ENCODE measurements around the gene HTR2B.
"Not testable (repeated sequence)": the region's sequence is repeated elsewhere in the genome, so short reads cannot be mapped to it uniquely, and the experiment has no call there.

Gene HTR2B

DNA sequence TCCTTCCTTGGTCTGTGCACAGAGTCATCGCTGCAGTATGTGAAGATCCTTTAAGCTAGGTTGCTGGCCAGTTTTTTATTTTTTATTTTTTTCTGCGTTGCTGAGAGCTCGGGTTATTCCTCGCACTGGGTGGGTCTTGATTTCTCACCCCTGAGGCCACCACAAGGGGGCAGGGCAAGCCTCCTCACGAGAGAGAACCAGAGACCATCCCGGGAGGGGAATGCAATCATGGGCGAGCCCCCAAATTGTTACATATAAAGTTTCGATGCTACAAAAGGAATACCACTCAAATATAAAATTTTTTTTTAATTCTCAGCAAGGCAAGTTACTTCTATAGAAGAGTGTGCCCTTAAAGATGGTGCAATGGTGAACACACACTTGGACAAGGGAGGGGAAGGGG is 24.9 kb downstream of the HTR2B start:
- H3K4me3 ChIP-seq (ENCODE audit: low read depth, low read length) = no peak overlapping the region

DNA sequence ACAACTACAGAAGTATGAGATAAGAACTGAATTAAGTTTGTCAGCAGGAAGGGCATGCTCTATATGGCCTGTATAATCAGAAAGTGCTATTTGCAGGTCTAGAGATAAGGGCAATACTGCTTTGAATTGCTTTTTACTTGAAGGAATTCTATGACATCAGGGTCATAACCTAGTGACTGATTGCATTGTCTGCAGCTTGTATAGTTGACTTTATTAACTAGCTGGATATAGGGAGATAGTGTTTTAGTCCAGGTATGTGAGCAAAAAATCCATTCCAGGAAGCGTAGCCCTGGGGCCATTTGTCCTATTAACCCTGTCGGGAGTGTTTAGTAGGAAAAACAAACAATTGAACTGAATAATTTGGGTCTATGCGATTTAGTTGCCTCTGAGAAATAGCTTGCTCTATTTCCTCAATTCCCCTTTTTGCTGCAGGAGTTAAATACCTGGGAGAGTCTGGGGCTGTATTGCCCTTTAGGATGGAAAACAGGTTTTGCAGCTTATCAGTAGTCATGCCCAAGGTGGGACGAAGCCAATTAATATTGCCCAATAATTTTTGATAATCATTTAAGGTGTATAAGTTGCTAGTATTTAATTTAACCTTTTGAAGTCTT is 30.0 kb downstream of the HTR2B start:
- H3K4me3 ChIP-seq (ENCODE audit: low read depth, low read length) = no peak overlapping the region

DNA sequence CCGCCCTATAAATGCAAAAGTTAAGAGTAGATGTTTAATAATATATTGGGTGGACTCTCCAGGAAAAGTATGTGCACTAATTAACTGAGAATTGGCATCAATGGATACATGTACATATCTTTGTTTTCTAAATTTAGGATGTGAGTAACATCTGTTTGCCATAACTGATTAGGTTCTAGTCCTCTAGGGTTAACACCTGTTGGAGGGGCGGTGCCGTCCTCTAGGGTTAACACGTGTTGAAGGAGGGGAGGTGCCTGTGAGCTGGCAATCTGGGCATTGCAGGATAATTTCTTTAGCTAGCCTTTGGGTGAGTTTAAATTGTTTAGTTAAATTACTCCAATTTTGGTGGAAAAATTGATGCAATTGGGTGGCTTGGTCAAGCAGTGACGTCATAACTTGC is 30.9 kb downstream of the HTR2B start:
- H3K4me3 ChIP-seq (ENCODE audit: low read depth, low read length) = no peak overlapping the region

DNA sequence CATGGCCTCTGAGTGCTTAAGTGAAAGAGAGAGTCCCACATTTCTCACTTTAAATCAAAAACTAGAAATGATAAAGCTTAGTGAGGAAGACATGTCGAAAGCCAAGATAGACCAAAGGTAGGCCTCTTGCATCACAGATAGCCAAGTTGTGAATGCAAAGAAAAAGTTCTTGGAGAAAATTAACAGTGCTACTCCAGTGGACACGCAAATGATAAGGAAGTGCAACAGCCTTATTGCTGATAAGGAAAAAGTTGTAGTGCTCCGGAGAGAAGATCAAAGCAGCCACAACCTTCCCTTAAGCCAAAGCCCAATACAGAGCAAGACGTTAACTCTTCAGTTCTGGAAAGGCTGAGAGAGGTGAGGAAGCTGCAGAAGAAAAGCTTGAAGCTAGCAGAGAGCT is 36.1 kb downstream of the HTR2B start:
- no peak overlapping the region for H3K4me3 ChIP-seq (ENCODE audit: low read depth, low read length)

DNA sequence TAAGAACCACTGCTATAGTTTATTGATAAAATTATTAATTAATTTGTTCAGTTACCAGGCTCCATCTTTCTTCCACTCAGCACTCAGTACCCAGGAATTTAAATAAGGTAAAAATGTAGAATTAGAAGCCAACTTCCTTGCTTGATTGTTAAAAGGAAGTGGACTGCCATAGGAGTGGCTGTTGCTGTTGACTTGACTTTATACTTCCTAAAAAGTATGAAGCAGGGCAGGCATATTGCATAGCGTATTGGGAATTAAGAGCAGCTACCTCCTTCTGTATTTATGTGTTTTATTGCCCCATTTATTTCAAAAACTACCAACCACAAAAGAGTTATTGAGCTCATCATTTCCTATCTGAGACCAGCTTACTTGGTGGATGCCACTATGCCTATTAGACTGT is 40.3 kb downstream of the HTR2B start:
- H3K4me3 ChIP-seq (ENCODE audit: low read depth, low read length) = no peak overlapping the region

DNA sequence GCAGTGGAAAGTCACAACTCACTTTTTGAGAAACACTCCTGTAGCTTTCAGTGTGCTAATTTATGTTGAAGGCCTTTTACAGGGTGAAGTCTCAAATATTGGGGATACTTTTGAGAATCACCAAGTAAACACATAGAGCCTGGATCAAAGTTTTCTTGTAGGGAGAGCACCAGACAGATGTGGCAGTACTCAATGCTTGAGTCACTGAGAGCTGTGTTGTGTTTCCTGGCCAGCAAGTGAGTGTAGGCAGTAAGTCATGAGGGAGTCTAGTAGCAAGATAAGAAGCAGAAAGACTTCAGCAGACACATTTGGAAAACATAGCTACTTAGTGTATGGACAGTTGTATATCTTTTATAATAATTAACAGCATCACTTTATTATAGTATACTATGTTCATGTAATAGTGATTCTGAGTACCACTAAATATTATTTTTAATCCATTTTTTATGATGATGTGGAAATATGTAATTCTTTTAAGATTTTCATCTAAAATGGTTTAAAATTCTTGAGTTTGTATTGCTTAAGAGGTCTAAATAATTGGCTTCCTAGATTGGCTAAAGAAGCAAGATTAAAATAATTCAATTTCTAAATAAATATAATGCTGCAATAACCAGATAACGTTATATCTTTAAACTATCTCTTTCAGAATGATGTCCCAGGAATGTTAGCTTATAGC is 55.3 kb downstream of the HTR2B start:
- H3K4me3 ChIP-seq (ENCODE audit: low read depth, low read length) = no peak overlapping the region

DNA sequence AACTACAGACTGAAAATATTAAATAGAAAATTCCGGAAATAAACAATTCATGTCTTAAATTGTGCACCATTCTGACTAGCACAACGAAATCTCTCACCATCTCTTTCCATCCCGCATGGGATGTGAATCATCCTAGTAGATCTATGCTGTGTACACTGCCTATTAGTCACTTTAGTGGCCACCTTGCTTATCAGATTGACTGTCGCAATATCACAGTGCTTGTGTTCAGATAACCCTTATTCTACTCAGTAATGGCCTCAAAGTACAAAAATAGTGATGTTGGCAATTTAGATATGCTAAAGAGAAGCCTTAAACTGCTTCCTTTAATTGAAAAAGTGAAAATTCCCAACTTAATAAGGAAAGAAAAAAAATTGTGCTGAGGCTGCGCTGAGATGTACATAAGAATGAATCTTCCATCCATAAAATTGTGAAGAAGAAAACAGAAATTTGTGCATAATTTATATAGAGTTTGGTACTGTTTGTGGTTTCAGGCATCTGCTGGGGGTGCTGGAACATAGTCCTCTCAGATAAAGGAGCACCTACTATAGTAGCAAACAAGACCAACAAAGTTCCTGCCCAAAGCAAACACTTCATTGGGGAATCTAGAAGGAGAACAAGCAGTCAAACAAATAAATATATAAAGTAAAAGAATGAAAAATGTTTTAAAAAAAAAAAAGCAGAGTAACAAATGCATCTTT is 56.2 kb downstream of the HTR2B start:
- H3K4me3 ChIP-seq (ENCODE audit: low read depth, low read length) = no peak overlapping the region

DNA sequence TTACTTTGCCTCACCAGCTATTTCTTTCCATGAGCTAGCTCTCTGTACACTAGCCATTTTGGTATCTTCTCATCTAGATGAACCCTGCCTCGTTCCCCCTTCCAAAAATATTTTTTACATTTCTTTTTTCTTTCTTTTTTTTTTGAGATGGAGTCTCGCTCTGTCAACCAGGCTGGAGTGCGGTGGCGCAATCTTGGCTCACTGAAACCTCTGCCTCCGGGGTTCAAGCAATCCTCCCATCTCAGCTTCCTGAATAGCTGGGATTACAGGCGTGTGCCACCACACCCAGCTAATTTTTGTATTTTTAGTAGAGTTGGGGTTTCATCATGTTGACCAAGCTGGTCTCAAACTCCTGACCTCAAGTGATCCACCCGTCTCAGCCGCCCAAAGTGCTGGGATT is 57.3 kb downstream of the HTR2B start:
- not testable (repeated sequence) for H3K4me3 ChIP-seq (ENCODE audit: low read depth, low read length)

DNA sequence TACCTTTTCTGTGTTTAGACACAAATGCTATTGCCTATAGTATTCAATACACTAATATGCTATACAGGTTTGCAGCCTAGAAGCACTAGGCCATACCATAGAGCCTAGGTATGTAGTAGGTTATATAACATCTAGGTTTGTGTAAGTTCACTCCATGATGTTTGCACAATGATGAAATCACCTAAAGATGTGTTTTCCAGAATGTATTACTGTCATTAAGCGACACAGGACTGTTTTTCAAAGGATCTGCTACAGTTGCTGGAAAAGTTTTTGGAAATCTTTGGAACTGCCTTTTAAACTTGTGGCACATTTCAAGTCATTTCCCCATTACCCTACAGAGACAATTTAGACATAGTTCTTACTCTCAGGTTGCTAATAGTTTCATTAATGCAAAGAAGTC is 58.9 kb downstream of the HTR2B start:
- H3K4me3 ChIP-seq (ENCODE audit: low read depth, low read length) = no peak overlapping the region

DNA sequence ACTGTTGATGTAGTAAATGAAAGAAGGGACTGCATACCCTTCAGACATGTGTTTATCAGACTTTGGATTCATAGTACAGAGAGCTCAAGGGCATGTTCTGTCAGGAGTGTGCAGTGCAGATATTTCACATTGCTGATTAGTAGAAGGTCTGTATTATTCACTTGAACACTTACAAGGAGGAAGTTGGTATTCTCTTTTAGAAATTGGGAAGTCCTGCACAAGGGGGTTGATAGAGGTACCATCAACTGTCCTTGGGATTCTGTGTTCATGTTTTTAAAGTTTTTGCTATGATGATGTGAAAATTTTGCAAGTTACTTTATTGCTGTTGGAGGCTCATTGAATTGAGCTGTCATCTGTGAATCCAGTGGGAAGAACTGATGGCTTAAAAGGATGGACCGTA is 61.5 kb downstream of the HTR2B start:
- no peak overlapping the region for H3K4me3 ChIP-seq (ENCODE audit: low read depth, low read length)

DNA sequence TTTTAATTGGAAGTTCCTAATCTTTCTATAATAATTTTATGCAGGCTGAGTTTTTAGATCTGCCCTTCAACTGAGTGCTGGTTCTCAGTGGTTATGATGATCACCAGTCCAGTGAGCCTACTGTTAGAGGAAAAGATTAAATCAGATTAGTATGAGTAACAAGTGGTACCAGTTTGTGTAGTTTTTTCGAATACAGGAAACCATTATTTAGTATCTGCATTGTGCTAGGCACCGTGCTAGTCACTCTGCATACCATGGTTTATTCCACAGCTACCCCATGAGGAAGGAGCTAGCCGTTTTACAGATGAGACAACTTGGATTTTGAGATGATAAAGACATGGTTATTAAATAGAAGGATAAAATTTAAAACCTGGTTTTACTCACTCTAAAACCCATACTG is 62.1 kb downstream of the HTR2B start:
- H3K4me3 ChIP-seq (ENCODE audit: low read depth, low read length) = no peak overlapping the region

DNA sequence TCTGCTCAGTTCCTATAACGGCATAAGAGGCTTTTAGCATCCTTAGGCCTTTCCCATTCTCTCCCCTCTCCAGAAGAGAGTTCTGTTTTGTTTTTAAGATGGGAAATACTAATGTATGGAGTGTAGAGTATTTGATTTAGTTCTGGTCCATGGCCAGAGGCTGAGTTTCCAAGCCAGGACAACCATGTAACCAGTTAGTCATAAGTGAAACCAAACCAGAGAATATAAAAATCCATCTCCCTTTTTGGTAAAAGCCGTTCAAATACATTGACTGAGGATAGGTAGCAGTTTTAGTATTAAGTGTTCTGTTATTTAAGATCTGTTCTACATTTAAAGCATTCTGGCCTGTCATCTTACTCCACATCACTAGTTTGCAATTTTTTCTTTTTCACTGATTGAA is 65.1 kb downstream of the HTR2B start:
- H3K4me3 ChIP-seq (ENCODE audit: low read depth, low read length) = no peak overlapping the region

DNA sequence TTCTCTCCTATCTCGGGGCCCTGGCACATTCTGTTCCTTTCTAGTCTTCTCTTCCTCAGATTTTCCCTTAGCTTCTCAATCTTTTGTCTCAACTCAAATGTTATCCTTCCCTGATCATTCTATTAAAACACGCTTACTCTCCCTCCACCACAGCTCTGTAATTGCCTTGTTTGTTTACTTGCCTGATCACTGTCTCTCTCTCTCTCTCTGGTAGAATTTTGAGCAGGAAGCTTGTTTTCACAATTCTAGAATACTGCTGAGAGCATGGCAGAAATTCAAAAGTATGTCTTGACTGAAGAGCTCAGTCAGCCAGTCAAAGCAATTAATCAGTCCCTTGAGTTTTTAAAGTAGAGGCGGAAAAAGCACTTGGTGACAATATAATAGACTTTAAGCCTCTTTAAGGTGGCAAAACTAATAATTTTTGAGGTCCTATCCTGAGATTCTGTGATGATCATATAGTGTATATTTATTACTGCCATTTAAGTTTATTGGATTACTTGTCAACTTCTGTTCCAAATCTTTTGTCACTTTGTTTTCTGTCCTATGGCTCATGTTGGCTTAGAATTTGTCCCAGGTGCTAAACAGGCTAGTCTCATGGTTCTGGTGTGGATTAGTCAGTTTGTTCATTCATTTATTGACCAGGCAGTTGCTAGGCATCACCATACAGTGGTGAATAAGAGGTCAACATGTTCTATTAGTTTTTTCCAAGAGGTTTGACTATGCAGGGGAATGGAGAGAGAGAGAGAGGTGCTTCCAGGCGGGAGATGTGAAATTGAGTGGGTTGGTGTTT is 65.9 kb downstream of the HTR2B start:
- H3K4me3 ChIP-seq (ENCODE audit: low read depth, low read length) = no peak overlapping the region

Data from iPS-11a (cell line).